Fibroblast of lung (primary cell): ENCODE results near the gene MATK. TPM values are rescaled to one million over a fixed set of nuclear protein-coding genes. Genes with fewer than 3 reads are reported as not detected.

Experiments used
- DNase-seq, 2 donors: peaks; one replicate each; pipeline versions ENCODE4 v3.0.0 to v3.0.0-alpha.2; 2010; ENCODE audit warnings: low read depth in 2 of 2
- H2AFZ ChIP-seq: 2 replicates; pipeline ENCODE4 v1.5.1; 2012; ENCODE audit warnings: low read length, control low read depth, inconsistent platforms
- H3K27ac ChIP-seq: 2 replicates; pipeline ENCODE4 v1.5.1; 2011; ENCODE audit warnings: low read length, control low read depth; ENCODE audit not compliant: insufficient read depth
- H3K27me3 ChIP-seq: 2 replicates; pipeline ENCODE4 v1.5.1; 2011; ENCODE audit warnings: mild to moderate bottlenecking, low read length; ENCODE audit not compliant: control insufficient read depth, insufficient read depth
- H3K36me3 ChIP-seq: 2 replicates; pipeline ENCODE4 v1.5.1; 2011; ENCODE audit warnings: low read length; ENCODE audit not compliant: control insufficient read depth, insufficient read depth
- H3K4me1 ChIP-seq: 2 replicates; pipeline ENCODE4 v1.5.1; 2011; ENCODE audit warnings: low read length; ENCODE audit not compliant: control insufficient read depth, insufficient read depth; ENCODE audit errors: extremely low read depth
- H3K4me2 ChIP-seq: 2 replicates; pipeline ENCODE4 v1.5.1; 2011; ENCODE audit warnings: low read length, control low read depth; ENCODE audit not compliant: insufficient read depth; ENCODE audit errors: extremely low read depth
- H3K4me3 ChIP-seq, 4 experiments: fragments of 200-600 bp in 1 of 4; sonication (generic) in 1 of 4; replicated peaks in 1 of 4; 2 replicates each; pipeline ENCODE4 v1.5.1; 2011 to 2016; ENCODE audit warnings: low read length in 4 of 4, low read depth in 3 of 4, mild to moderate bottlenecking in 3 of 4, control low read depth in 2 of 4, inconsistent platforms in 1 of 4, mixed read lengths in 1 of 4; ENCODE audit not compliant: insufficient read depth in 1 of 4; ENCODE audit errors: control extremely low read depth in 1 of 4
- H3K79me2 ChIP-seq: 2 replicates; pipeline ENCODE4 v1.5.1; 2012; ENCODE audit warnings: mild to moderate bottlenecking, low read length, inconsistent platforms; ENCODE audit not compliant: control insufficient read depth, insufficient read depth
- H3K9ac ChIP-seq: 2 replicates; pipeline ENCODE4 v1.5.1; 2011; ENCODE audit warnings: mild to moderate bottlenecking, low read length, control low read depth; ENCODE audit not compliant: insufficient read depth
- H3K9me3 ChIP-seq: 2 replicates; pipeline ENCODE4 v1.5.1; 2012; ENCODE audit warnings: low read depth, low read length; ENCODE audit not compliant: control insufficient read depth, insufficient read depth
- H4K20me1 ChIP-seq: 2 replicates; pipeline ENCODE4 v1.5.1; 2011; ENCODE audit warnings: low read length; ENCODE audit not compliant: control insufficient read depth, insufficient read depth; ENCODE audit errors: extremely low read depth
- CTCF ChIP-seq, 2 donors: IDR thresholded peaks in 1 of 2; conservative IDR thresholded peaks in 1 of 2; 1 replicate in 1 of 2; 2 replicates in 1 of 2; pipeline ENCODE4 v1.5.1; 2011 to 2012; ENCODE audit warnings: low read length in 2 of 2, control low read depth in 1 of 2, inconsistent platforms in 1 of 2, low read depth in 1 of 2, mild to moderate bottlenecking in 1 of 2
- EZH2 ChIP-seq: IDR thresholded peaks from 2 replicates; pipeline ENCODE4 v1.5.1; 2012; ENCODE audit warnings: low read length, control low read depth, mild to moderate bottlenecking; ENCODE audit errors: missing control alignments
- polyA plus RNA-seq, 2 donors: library from polyadenylated mRNA; depleted of rRNA in 1 of 2; stranded (reverse) in 1 of 2; unstranded in 1 of 2; fragments of >200 nt; gene quantifications; 2 replicates each; pipeline ENCODE4 v1.2.1, GENCODE V29; 2011 to 2012; ENCODE audit warnings: missing spikeins in 1 of 2
- total RNA-seq: library from RNA; depleted of rRNA; stranded (reverse); fragments of >200 nt; gene quantifications from 2 replicates; pipeline ENCODE4 v1.2.1, GENCODE V29; 2014

MATK gene
- total and polyA plus RNA-seq, 2 donors (not counting 1 experiment from before 2014, with no cell fraction given): under 0.01 TPM; not detected in 1

DNA sequence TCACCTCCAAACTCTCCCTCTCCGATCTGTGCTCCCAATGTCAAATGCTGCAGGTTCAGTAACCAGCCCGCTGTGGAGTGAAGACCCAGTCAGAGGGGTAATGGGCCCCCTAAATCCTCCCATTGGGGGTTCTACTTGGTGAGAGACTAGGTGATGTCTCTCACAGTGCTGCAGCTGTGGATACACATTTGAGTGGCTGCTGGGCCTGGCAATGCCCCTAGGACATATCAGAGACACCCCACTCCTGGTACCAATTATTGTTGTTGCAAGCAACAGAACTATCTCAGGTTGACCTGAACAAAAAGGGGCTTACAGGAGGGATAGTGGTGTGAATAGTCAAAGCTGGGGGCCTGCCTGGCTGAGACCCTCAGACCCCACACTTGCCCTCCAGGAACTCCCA lies 4.6 kb downstream of the MATK start:
- no peak for DNase-seq
- peaks cover 2% of the 10 kb centered on the region for H3K27me3 ChIP-seq
- H3K4me2 ChIP-seq: no peak overlapping the region
- H2AFZ ChIP-seq: no peak overlapping the region
- H3K4me3 ChIP-seq: no peak overlapping the region
- H4K20me1 ChIP-seq: no peaks in the 10 kb centered on the region
- no peak for TF ChIP-seq EZH2
- H3K4me1 ChIP-seq: no peaks in the 10 kb centered on the region
- no peaks in the 10 kb centered on the region for H3K79me2 ChIP-seq
- no peaks in the 10 kb centered on the region for H3K9me3 ChIP-seq
- no peaks in the 10 kb centered on the region for H3K36me3 ChIP-seq
- H3K9ac ChIP-seq: no peak overlapping the region
- H3K27ac ChIP-seq: no peak overlapping the region

GRCh38 chr19:3780786-3781304 lies 5.3 kb downstream of the MATK start:
- H3K27me3 ChIP-seq: peaks cover 2% of the 10 kb centered on the region
- H3K9ac ChIP-seq: no peak overlapping the region
- no peak for TF ChIP-seq EZH2
- no peak for TF ChIP-seq CTCF (conservative IDR thresholded peaks at IDR 0.05 in 1 of 2, IDR thresholded peaks at IDR 0.05 in 1 of 2; ENCODE audit: low read depth in 1 of 2, low read length in 2 of 2)
- no peaks in the 10 kb centered on the region for H3K36me3 ChIP-seq
- H3K4me2 ChIP-seq: no peak overlapping the region
- no peak for DNase-seq
- no peaks in the 10 kb centered on the region for H3K9me3 ChIP-seq
- no peaks in the 10 kb centered on the region for H3K79me2 ChIP-seq
- H4K20me1 ChIP-seq: no peaks in the 10 kb centered on the region
- no peak overlapping the region for H3K27ac ChIP-seq
- no peak overlapping the region for H2AFZ ChIP-seq
- no peak overlapping the region for H3K4me3 ChIP-seq
- H3K4me1 ChIP-seq: no peaks in the 10 kb centered on the region

- Histone ChIP-seq H3K79me2 (no peaks in the 10 kb centered on the region), H3K4me1 (no peaks in the 10 kb centered on the region), H3K4me2 (no peak overlapping the region), H3K9ac (no peak overlapping the region), H2AFZ (no peak overlapping the region), H4K20me1 (no peaks in the 10 kb centered on the region), H3K4me3 (no peak overlapping the region), H3K9me3 (no peaks in the 10 kb centered on the region), H3K36me3 (no peaks in the 10 kb centered on the region), H3K27me3 (no peaks in the 10 kb centered on the region), H3K27ac (no peak overlapping the region)
- DNase-seq: no peak
- TF ChIP-seq EZH2 (no peak), CTCF (conservative IDR thresholded peaks at IDR 0.05 in 1 of 2, IDR thresholded peaks at IDR 0.05 in 1 of 2; ENCODE audit: low read depth in 1 of 2, low read length in 2 of 2) (no peak)
These were observed 7.1 kb downstream of the MATK start for GRCh38 chr19:3778899-3779723.
